ENCODE results near the gene KCTD3.

GRCh38 chr1:215554865-215555264, 12.2 kb upstream of the KCTD3 start:
- TF ChIP-seq, protein P1, sequence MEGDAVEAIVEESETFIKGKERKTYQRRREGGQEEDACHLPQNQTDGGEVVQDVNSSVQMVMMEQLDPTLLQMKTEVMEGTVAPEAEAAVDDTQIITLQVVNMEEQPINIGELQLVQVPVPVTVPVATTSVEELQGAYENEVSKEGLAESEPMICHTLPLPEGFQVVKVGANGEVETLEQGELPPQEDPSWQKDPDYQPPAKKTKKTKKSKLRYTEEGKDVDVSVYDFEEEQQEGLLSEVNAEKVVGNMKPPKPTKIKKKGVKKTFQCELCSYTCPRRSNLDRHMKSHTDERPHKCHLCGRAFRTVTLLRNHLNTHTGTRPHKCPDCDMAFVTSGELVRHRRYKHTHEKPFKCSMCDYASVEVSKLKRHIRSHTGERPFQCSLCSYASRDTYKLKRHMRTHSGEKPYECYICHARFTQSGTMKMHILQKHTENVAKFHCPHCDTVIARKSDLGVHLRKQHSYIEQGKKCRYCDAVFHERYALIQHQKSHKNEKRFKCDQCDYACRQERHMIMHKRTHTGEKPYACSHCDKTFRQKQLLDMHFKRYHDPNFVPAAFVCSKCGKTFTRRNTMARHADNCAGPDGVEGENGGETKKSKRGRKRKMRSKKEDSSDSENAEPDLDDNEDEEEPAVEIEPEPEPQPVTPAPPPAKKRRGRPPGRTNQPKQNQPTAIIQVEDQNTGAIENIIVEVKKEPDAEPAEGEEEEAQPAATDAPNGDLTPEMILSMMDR (IDR thresholded peaks at IDR 0.05): no peak
- TF ChIP-seq, protein P2, sequence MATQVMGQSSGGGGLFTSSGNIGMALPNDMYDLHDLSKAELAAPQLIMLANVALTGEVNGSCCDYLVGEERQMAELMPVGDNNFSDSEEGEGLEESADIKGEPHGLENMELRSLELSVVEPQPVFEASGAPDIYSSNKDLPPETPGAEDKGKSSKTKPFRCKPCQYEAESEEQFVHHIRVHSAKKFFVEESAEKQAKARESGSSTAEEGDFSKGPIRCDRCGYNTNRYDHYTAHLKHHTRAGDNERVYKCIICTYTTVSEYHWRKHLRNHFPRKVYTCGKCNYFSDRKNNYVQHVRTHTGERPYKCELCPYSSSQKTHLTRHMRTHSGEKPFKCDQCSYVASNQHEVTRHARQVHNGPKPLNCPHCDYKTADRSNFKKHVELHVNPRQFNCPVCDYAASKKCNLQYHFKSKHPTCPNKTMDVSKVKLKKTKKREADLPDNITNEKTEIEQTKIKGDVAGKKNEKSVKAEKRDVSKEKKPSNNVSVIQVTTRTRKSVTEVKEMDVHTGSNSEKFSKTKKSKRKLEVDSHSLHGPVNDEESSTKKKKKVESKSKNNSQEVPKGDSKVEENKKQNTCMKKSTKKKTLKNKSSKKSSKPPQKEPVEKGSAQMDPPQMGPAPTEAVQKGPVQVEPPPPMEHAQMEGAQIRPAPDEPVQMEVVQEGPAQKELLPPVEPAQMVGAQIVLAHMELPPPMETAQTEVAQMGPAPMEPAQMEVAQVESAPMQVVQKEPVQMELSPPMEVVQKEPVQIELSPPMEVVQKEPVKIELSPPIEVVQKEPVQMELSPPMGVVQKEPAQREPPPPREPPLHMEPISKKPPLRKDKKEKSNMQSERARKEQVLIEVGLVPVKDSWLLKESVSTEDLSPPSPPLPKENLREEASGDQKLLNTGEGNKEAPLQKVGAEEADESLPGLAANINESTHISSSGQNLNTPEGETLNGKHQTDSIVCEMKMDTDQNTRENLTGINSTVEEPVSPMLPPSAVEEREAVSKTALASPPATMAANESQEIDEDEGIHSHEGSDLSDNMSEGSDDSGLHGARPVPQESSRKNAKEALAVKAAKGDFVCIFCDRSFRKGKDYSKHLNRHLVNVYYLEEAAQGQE (IDR thresholded peaks at IDR 0.05; ENCODE audit: insufficient read depth in 1 of 2, low read depth in 2 of 2, low read length in 1 of 2): no peak
- TF ChIP-seq POLR2AphosphoS5 (IDR thresholded peaks at IDR 0.05; ENCODE audit: low read depth, low read length): no peak
